Ovary (tissue), 9 donors: ENCODE measurements around the gene IMMP2L. TPM values are rescaled to one million over a fixed set of nuclear protein-coding genes. Genes with fewer than 3 reads are reported as not detected.

Experiments used
- DNase-seq, 5 donors: peaks; one replicate each; pipeline ENCODE4 v3.0.0-alpha.2; 2019 to 2020
- H3K27ac ChIP-seq, 2 donors: fragments of 200-600 bp; one replicate each; pipeline versions ENCODE4 v1.5.1 to v1.8.0; 2019 to 2022
- H3K27me3 ChIP-seq: fragments of 200-600 bp; one replicate; pipeline ENCODE4 v1.8.0; 2022
- H3K36me3 ChIP-seq: fragments of 200-600 bp; sonication (generic); one replicate; pipeline ENCODE4 v1.5.1; 2019
- H3K4me1 ChIP-seq: one replicate; pipeline ENCODE4 v1.8.1; 2013; ENCODE audit warnings: mild to moderate bottlenecking, moderate library complexity; ENCODE audit not compliant: insufficient read depth
- H3K4me3 ChIP-seq: fragments of 200-600 bp; sonication (generic); one replicate; pipeline ENCODE4 v1.5.1; 2017
- H3K9me3 ChIP-seq, 2 donors: fragments of 200-600 bp in 1 of 2; sonication (generic) in 1 of 2; one replicate each; pipeline versions ENCODE4 v1.5.1 to v1.8.1; 2013 to 2019; ENCODE audit warnings: mild to moderate bottlenecking in 1 of 2, moderate library complexity in 1 of 2
- CTCF ChIP-seq, 3 donors: fragments of 450-650 bp in 2 of 3; fragments of 200-600 bp in 1 of 3; IDR thresholded peaks; one replicate each; pipeline versions ENCODE4 v1.5.1 to v1.8.0; 2016 to 2022; ENCODE audit warnings: antibody characterized with exemption in 3 of 3, mild to moderate bottlenecking in 1 of 3
- EP300 ChIP-seq: sonication (generic); formaldehyde crosslinking; IDR thresholded peaks from one replicate; pipeline ENCODE4 v1.6.1; 2017; ENCODE audit warnings: antibody characterized with exemption
- POLR2A ChIP-seq: fragments of 450-650 bp; IDR thresholded peaks from one replicate; pipeline ENCODE4 v1.6.1; 2017; ENCODE audit warnings: antibody characterized with exemption, mild to moderate bottlenecking, moderate library complexity
- WGBS, 3 donors: extraction: QIAGEN DNeasy Blood & Tissue Kit in 1 of 3; methylation state at CpG; one replicate each; pipeline versions ENCODE4 v1.1.5 to v1.1.7; 2013 to 2017; 5-methylcytosine and 5-hydroxymethylcytosine counted together
- intact Hi-C, 4 donors: fragments of 100-400 bp; cut with DNase I; formaldehyde crosslinking; loops; one replicate each; pipeline versions ENCODE4 v1.11.0 to v1.15.1; 2022 to 2023
- polyA plus RNA-seq, 2 donors: library from polyadenylated mRNA; stranded (reverse); fragments of 200-250 nt in 1 of 2; fragments of 350-450 nt in 1 of 2; fragmentation: Illumina TruSeq in 1 of 2; extraction: RNeasy Lipid Tissue Mini Kit (QIAGEN cat#74804) in 1 of 2; gene quantifications; one replicate each; pipeline ENCODE4 v1.2.3, GENCODE V29; 2013 to 2014
- total RNA-seq, 7 donors: library from RNA; depleted of rRNA in 2 of 7; stranded (reverse); fragments of >200 nt in 2 of 7; fragmentation: NEBNext Ultra II Directional in 3 of 7; extraction: Animal tissue kit (Norgen Biotek cat#: 25700) in 3 of 7; gene quantifications; one replicate each; pipeline versions ENCODE4 v1.1.0 to v1.2.4, GENCODE V29; 2016 to 2023
- donor health status: DM: no; HTN: no; CAD: no; lungs with moderate emphysema.
- donor health status: DM: no; HTN: no; CAD: no.
- donor health status: Bipolar disorder and iron deficiency.
- donor health status: DM: yes; HTN: yes; CAD: no.
- donor health status: DM: no; HTN: no; CAD: no.
- donor health status: DM: yes; HTN: yes; CAD: no.

IMMP2L gene
- total and polyA plus RNA-seq, 9 donors = 19.5 to 36.9 (median 29.9) TPM

- H3K4me3 ChIP-seq = no peak overlapping the region
- peaks cover 3% of the 10 kb centered on the region for H3K4me1 ChIP-seq
- H3K27ac ChIP-seq = no peak overlapping the region
- DNase-seq = no peak
- H3K36me3 ChIP-seq = no peaks in the 10 kb centered on the region
- TF ChIP-seq CTCF (IDR thresholded peaks at IDR 0.05) (no peak), POLR2A (no peak), EP300 (no peak)
- no peaks in the 10 kb centered on the region for H3K9me3 ChIP-seq
- intact Hi-C loops = loop anchor here in 2 of 4 donors (5.0 kb wide), 2 partner anchors 388 to 393 kb away; no protein-coding TSS in a partner anchor
- H3K27me3 ChIP-seq = no peaks in the 10 kb centered on the region
- 56 to 75% (median 69%) methylated on average over 1 of the region's 1 CpG for WGBS, 3 donors
Observed at GRCh38 chr7:111094419-111094818, 467.9 kb downstream of the IMMP2L start.

- Histone ChIP-seq H3K4me1 (peaks cover 3% of the 10 kb centered on the region), H3K27ac (no peak overlapping the region), H3K4me3 (no peak overlapping the region), H3K36me3 (no peaks in the 10 kb centered on the region), H3K9me3 (no peaks in the 10 kb centered on the region), H3K27me3 (no peaks in the 10 kb centered on the region)
- no peak for DNase-seq
- 92 to 96% (median 93%) methylated on average over 4 of the region's 4 CpGs for WGBS, 3 donors
- no peak for TF ChIP-seq EP300
- intact Hi-C loops = loop anchor here in 2 of 4 donors (5.0 kb wide), 2 partner anchors 389 to 394 kb away; no protein-coding TSS in a partner anchor
Observed at GRCh38 chr7:111093496-111093895, 468.8 kb downstream of the IMMP2L start.

- Histone ChIP-seq H3K27ac (no peak overlapping the region), H3K36me3 (no peaks in the 10 kb centered on the region), H3K4me1 (peaks cover 3% of the 10 kb centered on the region), H3K4me3 (no peak overlapping the region), H3K27me3 (no peaks in the 10 kb centered on the region), H3K9me3 (no peaks in the 10 kb centered on the region)
- TF ChIP-seq EP300 (no peak), CTCF (IDR thresholded peaks at IDR 0.05) (no peak), POLR2A (no peak)
- DNase-seq = no peak
- 47 to 65% (median 57%) methylated on average over 2 of the region's 2 CpGs for WGBS, 3 donors
- intact Hi-C loops = loop anchor here in 2 of 4 donors (5.0 kb wide), 2 partner anchors 390 to 395 kb away; no protein-coding TSS in a partner anchor
Observed at GRCh38 chr7:111092406-111093236, 469.7 kb downstream of the IMMP2L start.

- Histone ChIP-seq H3K4me3 (peak overlapping the region; percentile 23), H3K9me3 (no peaks in the 10 kb centered on the region), H3K36me3 (no peaks in the 10 kb centered on the region), H3K27ac (no peak overlapping the region), H3K4me1 (peaks cover 2% of the 10 kb centered on the region), H3K27me3 (no peaks in the 10 kb centered on the region)
- intact Hi-C loops = loop anchor here in 2 of 4 donors (5.0 kb wide), 2 partner anchors 391 to 396 kb away; no protein-coding TSS in a partner anchor
- DNase-seq = no peak
- TF ChIP-seq EP300 = no peak
- no peak for TF ChIP-seq CTCF (IDR thresholded peaks at IDR 0.05)
- no peak for TF ChIP-seq POLR2A
- WGBS, 3 donors = 13 to 19% (median 15%) methylated on average over 3 of the region's 3 CpGs
Observed at GRCh38 chr7:111091593-111092358, 470.5 kb downstream of the IMMP2L start.
